NCI-H510A treated with DMSO at 0.1 percent for 48 hours (cell line): ENCODE data around the gene POU2F3.

Experiments used
- DNase-seq: peaks from one replicate; lab custom pipeline; 2025; lab: John Stamatoyannopoulos, UW

POU2F3 gene

DNA sequence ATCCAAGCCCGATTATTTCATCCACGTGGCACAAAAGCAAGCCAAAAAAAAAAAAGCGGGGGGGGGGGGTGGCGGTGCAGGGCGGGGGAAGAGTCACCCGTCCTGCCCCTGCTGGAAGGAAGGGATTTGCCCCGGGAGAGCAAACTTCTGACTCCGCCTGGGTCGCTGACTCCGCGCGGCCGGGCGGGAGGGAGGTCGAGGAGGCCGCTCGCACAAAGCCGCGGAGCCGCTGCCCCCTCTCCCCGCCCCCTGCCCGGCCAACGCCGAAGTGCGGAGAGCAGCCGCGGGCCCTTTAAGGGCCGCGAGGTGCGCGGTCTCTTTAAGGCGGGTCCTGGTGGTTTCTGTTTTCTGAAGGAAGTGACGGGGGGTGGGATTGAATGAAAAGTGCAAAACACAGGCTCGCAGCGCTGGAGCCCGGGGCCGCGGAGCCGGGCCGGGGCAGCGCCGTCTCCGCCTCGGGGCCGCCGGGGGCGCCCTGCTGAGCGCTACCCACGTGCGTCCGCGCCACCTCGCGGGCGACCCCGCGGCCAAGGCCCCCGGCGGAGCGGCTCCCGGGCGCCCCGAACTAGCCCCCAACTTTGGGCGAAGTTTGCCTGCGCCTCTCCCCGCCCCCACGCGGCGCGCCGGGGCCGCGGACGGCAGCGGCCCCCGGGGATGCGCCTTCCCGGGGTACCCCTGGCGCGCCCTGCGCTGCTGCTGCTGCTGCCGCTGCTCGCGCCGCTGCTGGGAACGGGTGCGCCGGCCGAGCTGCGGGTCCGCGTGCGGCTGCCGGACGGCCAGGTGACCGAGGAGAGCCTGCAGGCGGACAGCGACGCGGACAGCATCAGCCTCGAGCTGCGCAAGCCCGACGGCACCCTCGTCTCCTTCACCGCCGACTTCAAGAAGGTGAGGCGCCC lies 29.1 kb upstream of the POU2F3 start, which contains the start of gene OAF:
Gene OAF, plus strand, starts transcription at position 407 of the 896 bp plus-strand sequence. Its CDS starts 248 bp downstream, at position 655.
- DNase-seq, result no peak

GRCh38 chr11:120211522-120212258 lies 28.2 kb upstream of the POU2F3 start:
- DNase-seq, result no peak

DNA sequence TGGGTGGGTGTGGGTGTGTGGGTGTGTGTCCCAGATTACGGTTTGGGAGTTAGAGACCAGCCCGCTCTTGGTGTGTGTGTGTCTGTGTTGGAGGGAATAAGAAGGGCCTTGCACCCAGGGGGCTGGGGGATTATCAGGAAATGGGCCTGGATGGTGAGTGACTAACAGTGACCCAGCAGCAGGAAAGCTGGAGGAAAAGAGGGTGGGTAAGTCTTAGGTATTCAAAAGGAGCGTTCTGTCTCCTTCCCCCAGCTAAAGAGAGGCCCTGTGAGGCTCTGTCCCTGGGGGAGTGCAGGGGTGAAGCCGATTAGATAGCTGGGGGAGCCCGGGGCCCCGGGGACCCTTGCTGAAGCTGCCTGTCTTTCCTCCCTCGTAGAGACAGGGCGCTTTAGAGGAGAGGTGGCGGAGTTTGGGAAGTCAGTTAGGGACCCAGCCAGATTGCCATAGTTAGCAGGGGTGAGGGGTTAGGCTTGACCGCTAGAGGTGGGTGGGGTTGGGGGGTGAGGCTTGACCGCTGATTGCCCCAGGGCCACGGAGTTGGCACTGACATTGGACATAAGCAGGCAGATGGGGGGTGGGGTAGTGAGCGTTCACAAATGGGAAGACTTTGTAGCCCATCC lies 27.6 kb upstream of the POU2F3 start:
- DNase-seq, result no peak

- no peak for DNase-seq
These were observed 27.0 kb upstream of the POU2F3 start for GRCh38 chr11:120212926-120213325.

- no peak for DNase-seq
These were observed 25.4 kb upstream of the POU2F3 start for GRCh38 chr11:120214581-120214980.

DNA sequence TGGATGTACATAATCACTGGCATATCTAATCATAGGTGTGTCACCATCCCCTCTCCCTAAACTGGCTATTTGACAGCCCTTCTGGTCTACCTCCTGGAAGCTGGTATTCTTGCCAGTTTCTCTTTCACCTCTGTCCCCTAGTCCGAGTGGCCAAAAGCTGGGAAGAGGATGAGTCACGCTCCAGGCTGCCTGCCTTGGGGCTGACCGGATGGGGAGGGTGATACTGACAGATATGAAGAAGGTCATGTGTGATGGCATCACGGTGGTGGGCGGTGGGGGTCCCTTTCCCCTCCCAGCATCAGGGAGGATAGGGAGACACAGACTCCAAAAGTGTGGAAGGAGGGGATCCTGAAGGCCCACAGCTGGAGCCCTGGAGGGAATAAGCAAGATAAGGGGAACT lies 24.3 kb upstream of the POU2F3 start:
- no peak for DNase-seq

GRCh38 chr11:120216426-120217102 lies 23.4 kb upstream of the POU2F3 start:
- no peak for DNase-seq

GRCh38 chr11:120217526-120217925 lies 22.4 kb upstream of the POU2F3 start:
- no peak for DNase-seq

- DNase-seq, result no peak
These were observed 21.8 kb upstream of the POU2F3 start for GRCh38 chr11:120217941-120218694.

DNA sequence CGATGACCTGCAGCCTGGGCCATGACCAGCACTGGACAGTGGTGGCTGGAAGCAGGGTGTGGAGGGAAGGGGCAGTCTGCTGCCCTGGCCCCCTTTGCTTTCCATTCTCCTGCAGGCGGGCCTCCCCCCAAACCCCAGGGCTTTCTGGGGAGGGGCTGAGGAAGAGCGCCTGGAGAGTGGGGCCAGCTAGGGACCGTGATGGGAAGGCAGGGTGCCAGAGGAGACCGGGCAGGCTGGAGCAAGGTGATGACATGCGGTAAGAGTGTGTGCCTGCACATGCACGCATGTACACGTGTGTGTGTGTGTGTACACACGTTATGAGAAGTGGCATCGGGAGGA lies 21.3 kb upstream of the POU2F3 start:
- no peak for DNase-seq

DNA sequence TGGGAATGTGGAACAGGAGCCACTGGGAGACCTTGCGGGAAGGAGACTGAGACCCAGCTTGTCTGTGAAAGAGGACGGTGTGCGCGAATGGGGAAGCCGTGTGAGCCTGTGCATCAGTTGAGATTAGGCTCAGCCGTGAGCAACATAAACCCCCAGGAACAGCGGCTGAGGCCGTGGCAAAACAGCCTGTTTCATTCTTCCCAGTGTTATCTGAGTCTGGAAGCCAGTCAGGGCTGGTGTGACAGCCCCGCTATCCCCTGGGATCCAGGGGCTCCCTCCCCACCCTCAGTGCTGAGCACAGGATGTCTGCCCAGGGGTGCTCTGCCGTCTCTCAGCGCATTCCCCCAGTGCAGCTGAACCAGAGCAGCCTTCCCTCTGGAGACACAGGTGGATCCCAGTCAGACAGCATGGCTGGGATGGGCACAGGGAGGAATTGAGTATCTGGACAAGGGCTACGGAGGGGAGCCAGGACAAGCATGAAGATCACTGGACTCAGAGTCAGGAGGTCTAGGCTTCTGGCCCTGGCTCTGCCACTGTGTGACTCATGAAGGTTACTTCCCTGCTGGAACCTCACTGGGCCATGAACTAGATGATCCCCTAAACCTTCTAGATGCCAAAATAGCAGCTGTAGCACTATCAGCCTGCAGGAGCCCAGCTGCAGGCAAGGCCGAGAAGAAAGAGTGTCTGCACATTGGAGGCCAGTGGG lies 20.6 kb upstream of the POU2F3 start:
- no peak for DNase-seq

DNA sequence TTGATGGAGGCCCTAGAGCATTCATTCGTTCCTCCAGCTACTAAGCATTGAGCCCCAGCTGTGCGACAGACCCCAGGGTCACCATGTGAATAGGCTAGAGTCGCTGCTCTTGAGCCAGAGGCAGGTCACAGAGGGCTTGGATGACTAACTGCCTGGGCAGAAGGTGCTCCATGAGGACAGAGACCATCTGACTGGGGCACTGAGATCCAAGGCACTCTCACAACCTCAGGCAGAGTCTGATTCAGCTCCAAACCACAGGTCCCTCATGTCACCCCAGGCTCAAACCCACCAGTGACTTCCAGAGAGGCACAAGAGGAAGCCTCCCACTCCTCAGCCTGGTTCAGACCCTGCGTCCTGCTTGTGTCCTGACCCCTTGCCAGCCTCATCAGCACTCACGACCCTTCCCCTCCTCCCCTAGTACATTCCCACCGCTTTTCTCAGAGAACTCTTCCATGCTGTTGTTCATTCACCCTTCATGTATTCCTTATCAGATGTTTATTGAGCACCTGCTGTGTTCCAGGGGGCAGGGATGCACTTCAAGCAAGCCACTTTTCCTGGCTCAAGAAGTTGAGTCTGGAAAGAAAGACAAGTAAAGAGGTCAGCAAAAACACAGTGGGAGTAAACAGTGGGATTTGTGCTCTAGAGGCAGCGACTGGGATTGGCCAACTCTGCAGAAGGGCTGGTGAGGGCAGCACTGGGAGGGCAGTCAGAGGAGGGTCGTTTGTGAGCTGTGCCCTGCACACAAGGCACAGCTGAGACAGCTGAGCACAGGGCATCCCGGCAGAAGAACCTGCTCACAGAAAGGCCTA lies 19.8 kb upstream of the POU2F3 start:
- DNase-seq, result no peak

GRCh38 chr11:120220747-120221037 lies 19.2 kb upstream of the POU2F3 start:
- no peak for DNase-seq

DNA sequence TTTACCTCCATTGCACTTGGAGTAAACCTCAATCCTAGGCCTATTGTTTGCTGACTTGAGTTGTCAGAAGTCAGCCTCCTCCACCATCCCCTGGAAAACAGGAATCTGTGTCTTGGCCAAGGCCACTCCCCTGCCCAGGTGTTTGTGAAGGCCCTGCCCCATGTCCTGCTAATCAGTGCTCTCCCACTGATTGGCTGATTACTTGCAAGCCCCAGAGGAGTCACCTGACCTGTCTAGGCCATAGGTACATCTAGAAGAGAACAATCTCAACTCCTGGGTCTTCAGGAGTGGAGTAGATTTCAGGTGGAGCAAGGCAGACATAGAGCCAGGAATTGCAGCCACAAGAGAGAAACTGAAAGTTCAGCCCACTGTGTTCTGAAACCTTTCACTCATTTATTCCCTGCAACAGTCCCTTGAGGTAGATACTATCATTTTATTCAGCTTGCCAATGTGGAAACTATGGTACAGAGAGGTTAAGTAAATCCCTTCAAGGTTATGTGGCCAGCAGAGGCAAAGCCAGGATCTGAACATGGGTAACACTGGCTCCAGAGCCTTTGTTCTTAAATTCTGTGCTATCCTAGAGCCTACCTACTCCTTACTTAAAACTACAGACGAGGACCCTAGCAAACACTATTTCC lies 18.7 kb upstream of the POU2F3 start:
- DNase-seq, result no peak

- DNase-seq, result no peak
These were observed 17.0 kb upstream of the POU2F3 start for GRCh38 chr11:120222916-120223315.

- no peak for DNase-seq
These were observed 16.1 kb upstream of the POU2F3 start for GRCh38 chr11:120223793-120224192.

DNA sequence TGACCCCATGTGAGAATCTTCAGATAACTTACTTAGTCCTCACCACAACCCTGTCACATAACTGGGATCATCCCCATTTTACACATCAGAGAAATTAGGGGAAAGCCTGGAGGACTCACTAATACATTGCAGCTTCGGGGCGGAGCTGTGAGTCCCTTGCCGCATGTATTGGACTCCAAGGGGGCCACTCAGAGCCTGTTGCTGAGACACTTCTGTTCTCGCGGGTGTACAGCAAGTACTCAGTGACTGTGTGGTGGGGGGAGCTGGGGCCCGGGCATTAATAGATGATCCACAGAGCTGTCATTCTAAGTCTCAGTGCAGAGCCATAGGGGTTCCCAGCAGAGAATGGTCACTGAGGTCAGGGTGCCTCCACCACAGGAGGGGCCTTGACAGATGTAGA lies 15.6 kb upstream of the POU2F3 start:
- no peak for DNase-seq

GRCh38 chr11:120224972-120225909 lies 14.7 kb upstream of the POU2F3 start:
- no peak for DNase-seq

GRCh38 chr11:120226242-120226641 lies 13.7 kb upstream of the POU2F3 start:
- no peak for DNase-seq
